ENCODE data around the gene KCNC3.

Gene KCNC3

GRCh38 chr19:50275577-50276368, 53.4 kb downstream of the KCNC3 start:
- no peak for ATAC-seq (ENCODE audit: low read depth)
- Histone ChIP-seq H3K4me1 (ENCODE audit: insufficient read depth, poor library complexity, severe bottlenecking) (no peaks in the 10 kb centered on the region), H3K36me3 (ENCODE audit: low read depth) (no peaks in the 10 kb centered on the region), H3K9me3 (ENCODE audit: severe bottlenecking) (no peaks in the 10 kb centered on the region), H3K27me3 (ENCODE audit: insufficient read depth, poor library complexity, severe bottlenecking) (no peaks in the 10 kb centered on the region), H3K4me3 (ENCODE audit: severe bottlenecking) (no peak overlapping the region), H3K27ac (ENCODE audit: poor library complexity, severe bottlenecking) (no peak overlapping the region)
- no peak for TF ChIP-seq CTCF (IDR thresholded peaks at IDR 0.05; ENCODE audit: poor library complexity, severe bottlenecking)
- DNase-seq (ENCODE audit: low spot score), result no peak

GRCh38 chr19:50273821-50274220, 55.4 kb downstream of the KCNC3 start:
- no peak for DNase-seq (ENCODE audit: low spot score)
- no peaks in the 10 kb centered on the region for H3K4me1 ChIP-seq (ENCODE audit: insufficient read depth, poor library complexity, severe bottlenecking)
- no peaks in the 10 kb centered on the region for H3K36me3 ChIP-seq (ENCODE audit: low read depth)
- H3K27me3 ChIP-seq (ENCODE audit: insufficient read depth, poor library complexity, severe bottlenecking), result no peaks in the 10 kb centered on the region
- H3K4me3 ChIP-seq (ENCODE audit: severe bottlenecking), result no peak overlapping the region
- TF ChIP-seq CTCF (IDR thresholded peaks at IDR 0.05; ENCODE audit: poor library complexity, severe bottlenecking), result no peak
- H3K27ac ChIP-seq (ENCODE audit: poor library complexity, severe bottlenecking), result no peak overlapping the region
- no peak for ATAC-seq (ENCODE audit: low read depth)
- no peaks in the 10 kb centered on the region for H3K9me3 ChIP-seq (ENCODE audit: severe bottlenecking)

- ATAC-seq (ENCODE audit: low read depth), result no peak
- no peaks in the 10 kb centered on the region for H3K4me1 ChIP-seq (ENCODE audit: insufficient read depth, poor library complexity, severe bottlenecking)
- H3K4me3 ChIP-seq (ENCODE audit: severe bottlenecking), result no peak overlapping the region
- no peak for TF ChIP-seq CTCF (IDR thresholded peaks at IDR 0.05; ENCODE audit: poor library complexity, severe bottlenecking)
- H3K27me3 ChIP-seq (ENCODE audit: insufficient read depth, poor library complexity, severe bottlenecking), result no peaks in the 10 kb centered on the region
- H3K36me3 ChIP-seq (ENCODE audit: low read depth), result no peaks in the 10 kb centered on the region
- no peak overlapping the region for H3K27ac ChIP-seq (ENCODE audit: poor library complexity, severe bottlenecking)
- H3K9me3 ChIP-seq (ENCODE audit: severe bottlenecking), result no peaks in the 10 kb centered on the region
- no peak for DNase-seq (ENCODE audit: low spot score)
Measured at GRCh38 chr19:50272263-50272897, 56.8 kb downstream of the KCNC3 start.

- no peak overlapping the region for H3K4me3 ChIP-seq (ENCODE audit: severe bottlenecking)
- DNase-seq (ENCODE audit: low spot score) (no peak), ATAC-seq (ENCODE audit: low read depth) (no peak)
- TF ChIP-seq CTCF (IDR thresholded peaks at IDR 0.05; ENCODE audit: poor library complexity, severe bottlenecking), result no peak
- no peaks in the 10 kb centered on the region for H3K36me3 ChIP-seq (ENCODE audit: low read depth)
- H3K4me1 ChIP-seq (ENCODE audit: insufficient read depth, poor library complexity, severe bottlenecking), result no peaks in the 10 kb centered on the region
- no peaks in the 10 kb centered on the region for H3K27me3 ChIP-seq (ENCODE audit: insufficient read depth, poor library complexity, severe bottlenecking)
- no peaks in the 10 kb centered on the region for H3K9me3 ChIP-seq (ENCODE audit: severe bottlenecking)
- no peak overlapping the region for H3K27ac ChIP-seq (ENCODE audit: poor library complexity, severe bottlenecking)
Measured at GRCh38 chr19:50269653-50270052, 59.5 kb downstream of the KCNC3 start.

- DNase-seq (ENCODE audit: low spot score), result no peak
- no peak for TF ChIP-seq CTCF (IDR thresholded peaks at IDR 0.05; ENCODE audit: poor library complexity, severe bottlenecking)
- H3K4me3 ChIP-seq (ENCODE audit: severe bottlenecking), result no peak overlapping the region
Measured at GRCh38 chr19:50268501-50268900, 60.7 kb downstream of the KCNC3 start.

More at GRCh38 chr19:50268501-50268900, 60.7 kb downstream of the KCNC3 start:
- H3K4me1 ChIP-seq (ENCODE audit: insufficient read depth, poor library complexity, severe bottlenecking), result no peaks in the 10 kb centered on the region
- no peaks in the 10 kb centered on the region for H3K36me3 ChIP-seq (ENCODE audit: low read depth)
- ATAC-seq (ENCODE audit: low read depth), result no peak
- H3K27me3 ChIP-seq (ENCODE audit: insufficient read depth, poor library complexity, severe bottlenecking), result no peaks in the 10 kb centered on the region
- H3K9me3 ChIP-seq (ENCODE audit: severe bottlenecking), result no peaks in the 10 kb centered on the region
- H3K27ac ChIP-seq (ENCODE audit: poor library complexity, severe bottlenecking), result no peak overlapping the region
